Bronchial epithelial cell (primary cell): ENCODE measurements around the gene IFT27. TPM values are rescaled to one million over a fixed set of nuclear protein-coding genes. Genes with fewer than 3 reads are reported as not detected.

Source experiments
- DNase-seq: peaks from one replicate; pipeline ENCODE4 v3.0.0-alpha.2; 2010; ENCODE audit warnings: low read depth
- FAIRE-seq: peaks from 2 replicates; lab custom pipeline; 2011; peaks lifted over from hg19 to GRCh38; lab: Jason Lieb, UNC
- H3K27me3 ChIP-seq: 2 replicates; pipeline ENCODE4 v1.5.1; 2011; ENCODE audit warnings: low read length; ENCODE audit not compliant: control insufficient read depth, insufficient read depth
- H3K36me3 ChIP-seq: 2 replicates; pipeline ENCODE4 v1.5.1; 2011; ENCODE audit warnings: low read length; ENCODE audit not compliant: control insufficient read depth, insufficient read depth
- H3K4me3 ChIP-seq: 2 replicates; pipeline ENCODE4 v1.5.1; 2011; ENCODE audit warnings: mild to moderate bottlenecking, low read depth, low read length, control low read depth
- CTCF ChIP-seq: IDR thresholded peaks from 2 replicates; pipeline ENCODE4 v1.5.1; 2011; ENCODE audit warnings: mild to moderate bottlenecking, moderate library complexity, low read length, control low read depth, inconsistent platforms; ENCODE audit not compliant: insufficient read depth, severe bottlenecking
- total RNA-seq: library from RNA; depleted of rRNA; stranded (reverse); fragments of >200 nt; gene quantifications from 2 replicates; pipeline ENCODE4 v1.2.1, GENCODE V29; 2014

IFT27 gene
- total RNA-seq, 1 donor from 2014 or later, result 10.8 TPM

- Histone ChIP-seq H3K27me3 (peaks cover 3% of the 10 kb centered on the region), H3K4me3 (no peak overlapping the region), H3K36me3 (no peaks in the 10 kb centered on the region)
- peak; percentile 93 for TF ChIP-seq CTCF
- FAIRE-seq, result no peak
- DNase-seq, result peak; percentile 68
These were observed 6.0 kb upstream of the IFT27 start for GRCh38 chr22:36781656-36782627.

- no peak for TF ChIP-seq CTCF
- DNase-seq, result no peak
- H3K27me3 ChIP-seq, result no peaks in the 10 kb centered on the region
- FAIRE-seq, result no peak
- H3K4me3 ChIP-seq, result no peak overlapping the region
- no peaks in the 10 kb centered on the region for H3K36me3 ChIP-seq
These were observed 2.1 kb upstream of the IFT27 start for GRCh38 chr22:36778020-36778419.

GRCh38 chr22:36776722-36777121 lies 803 bp upstream of the IFT27 start:
- TF ChIP-seq CTCF, result no peak
- Histone ChIP-seq H3K27me3 (no peaks in the 10 kb centered on the region), H3K4me3 (peak overlapping the region; percentile 8), H3K36me3 (no peaks in the 10 kb centered on the region)
- no peak for DNase-seq
- FAIRE-seq, result no peak

- DNase-seq, result no peak
- no peaks in the 10 kb centered on the region for H3K27me3 ChIP-seq
- FAIRE-seq, result no peak
- H3K36me3 ChIP-seq, result no peaks in the 10 kb centered on the region
- TF ChIP-seq CTCF, result no peak
- H3K4me3 ChIP-seq, result peak overlapping the region; percentile 59
These were observed 344 bp downstream of the IFT27 start for GRCh38 chr22:36775586-36775963.

- DNase-seq (peak; percentile 53), FAIRE-seq (no peak)
- TF ChIP-seq CTCF, result peak; percentile 37
- no peaks in the 10 kb centered on the region for H3K27me3 ChIP-seq
- H3K4me3 ChIP-seq, result no peak overlapping the region
- no peaks in the 10 kb centered on the region for H3K36me3 ChIP-seq
These were observed 2.0 kb downstream of the IFT27 start for GRCh38 chr22:36773935-36774334.
